HK-2 (cell line): Measurements from ENCODE around the gene FAM89B.

ENCODE experiments used
- DNase-seq: peaks from one replicate; pipeline ENCODE4 v3.0.0-alpha.2; 2018; ENCODE audit not compliant: unreplicated experiment

Gene FAM89B

GRCh38 chr11:65588199-65589054 lies 16.1 kb downstream of the FAM89B start:
- DNase-seq, result no peak

DNA sequence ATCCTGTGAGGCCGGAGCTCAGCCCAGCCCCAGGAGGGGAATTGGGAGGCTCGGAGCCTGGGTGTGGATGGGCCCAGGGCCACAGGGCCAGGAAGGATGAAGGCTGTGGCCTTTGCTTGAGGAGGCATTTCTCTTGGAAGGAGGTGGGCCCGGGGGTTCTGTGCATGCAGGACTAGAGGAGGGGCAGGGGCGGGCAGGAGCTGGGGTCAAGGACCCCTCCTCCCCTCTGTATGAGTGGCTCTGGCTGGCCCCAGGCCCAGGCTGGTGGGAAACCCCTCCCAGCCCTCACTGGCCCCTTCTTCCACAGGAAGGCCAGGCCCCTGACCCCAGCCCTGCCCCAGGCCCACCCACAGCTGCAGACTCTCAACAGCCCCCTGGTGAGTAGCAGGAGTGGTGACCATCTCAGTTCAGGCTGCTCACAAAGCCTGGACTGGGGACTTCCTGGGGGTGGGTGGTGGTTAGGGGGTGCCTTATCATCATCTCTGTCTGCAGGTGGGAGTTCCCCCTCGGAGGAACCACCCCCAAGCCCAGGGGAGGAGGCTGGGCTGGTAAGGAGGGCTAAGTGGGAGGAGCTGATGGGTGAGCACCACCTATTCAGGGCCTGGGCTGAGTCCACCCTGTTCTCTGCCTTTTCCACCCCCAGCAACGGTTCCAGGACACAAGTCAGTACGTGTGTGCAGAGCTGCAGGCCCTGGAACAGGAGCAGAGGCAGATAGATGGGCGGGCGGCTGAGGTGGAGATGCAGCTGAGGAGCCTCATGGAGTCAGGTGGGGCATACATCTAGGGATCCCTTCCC lies 17.3 kb downstream of the FAM89B start:
- no peak for DNase-seq

- DNase-seq, result no peak
Measured at GRCh38 chr11:65590240-65590738, 18.0 kb downstream of the FAM89B start.

DNA sequence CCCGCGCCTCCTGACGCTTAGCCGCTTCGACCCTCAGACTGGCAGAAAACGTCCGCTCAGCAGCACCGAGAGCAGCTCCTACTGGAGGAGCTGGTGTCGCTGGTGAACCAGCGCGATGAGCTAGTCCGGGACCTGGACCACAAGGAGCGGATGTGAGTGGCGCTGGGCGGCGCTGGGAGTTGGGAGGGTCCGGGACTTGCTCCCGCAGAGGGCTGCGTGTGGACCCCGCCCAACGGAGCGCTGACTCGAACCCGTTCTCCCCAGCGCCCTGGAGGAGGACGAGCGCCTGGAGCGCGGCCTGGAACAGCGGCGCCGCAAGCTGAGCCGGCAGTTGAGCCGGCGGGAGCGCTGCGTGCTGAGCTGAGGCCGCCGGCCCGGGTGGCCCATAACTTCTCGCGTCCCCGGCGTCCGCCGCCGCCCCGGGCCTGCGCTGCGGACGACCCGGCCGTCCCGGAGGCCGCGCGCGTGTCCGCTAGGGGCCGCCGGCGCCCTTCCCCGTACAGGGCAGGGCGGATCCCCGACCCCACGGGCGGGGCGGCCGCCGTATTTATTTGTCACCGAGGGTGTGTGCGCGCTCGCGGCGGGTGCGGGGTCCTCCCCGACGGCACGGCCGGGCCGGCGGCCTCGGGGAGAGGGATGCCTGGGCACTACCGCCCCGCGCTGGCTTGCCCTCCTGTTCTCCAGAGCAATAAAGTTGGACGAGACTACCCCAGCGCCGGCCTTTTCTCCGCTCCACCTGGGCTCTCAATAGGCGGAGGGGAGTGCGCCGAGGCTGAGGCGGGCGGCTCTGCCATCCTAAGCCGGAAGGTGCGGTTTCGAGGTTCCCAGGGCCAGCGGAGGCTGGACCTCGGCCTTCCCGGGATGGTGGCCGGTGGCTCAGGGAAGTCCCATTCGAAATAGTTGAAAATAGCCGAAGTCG lies 19.9 kb downstream of the FAM89B start:
- no peak for DNase-seq

- DNase-seq, result no peak
Measured at GRCh38 chr11:65592858-65593517, 20.6 kb downstream of the FAM89B start.

GRCh38 chr11:65593518-65594414 lies 21.4 kb downstream of the FAM89B start:
- DNase-seq, result no peak

GRCh38 chr11:65595131-65595530 lies 22.8 kb downstream of the FAM89B start:
- no peak for DNase-seq

DNA sequence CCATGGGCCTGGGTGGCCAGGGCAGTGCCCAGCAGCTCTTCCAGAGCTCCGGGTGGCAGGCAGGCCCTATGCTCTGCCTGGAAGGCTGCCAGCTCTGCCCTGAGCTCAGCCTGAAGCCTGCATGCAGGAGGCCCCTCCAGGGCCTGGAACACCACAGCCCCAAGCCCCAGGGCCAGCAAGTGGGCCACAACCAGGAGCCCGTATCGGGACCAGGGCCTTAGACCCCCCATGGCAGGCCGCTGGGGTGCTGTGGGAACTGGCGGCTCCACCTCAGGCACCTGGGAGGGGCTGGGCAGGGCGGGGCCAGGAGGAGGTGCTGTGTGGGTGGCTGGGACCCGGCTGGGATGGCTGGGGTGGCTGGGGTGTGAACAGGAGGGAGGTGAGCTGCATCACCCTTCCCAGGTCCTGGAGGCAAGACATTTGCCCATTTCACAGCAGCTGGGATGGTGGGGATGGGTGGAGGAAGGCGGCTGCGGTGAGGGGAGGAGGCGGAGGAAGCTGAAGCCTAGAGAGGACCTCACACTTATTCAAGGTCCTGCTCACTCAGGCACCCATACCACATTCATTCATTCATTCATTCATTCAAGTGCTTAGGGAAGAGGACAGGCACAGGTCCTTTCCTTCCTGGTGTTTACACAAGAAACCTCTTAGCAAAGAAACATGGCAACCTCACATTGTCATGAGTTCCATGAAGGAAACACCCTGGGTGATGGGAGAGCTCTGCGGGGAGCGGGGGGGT lies 23.4 kb downstream of the FAM89B start, which contains the start of gene KCNK7:
Gene KCNK7 (minus strand): TSS at position 258 of the 739 bp plus-strand sequence. CDS start 28 bp downstream, at position 230.
- DNase-seq, result no peak

DNA sequence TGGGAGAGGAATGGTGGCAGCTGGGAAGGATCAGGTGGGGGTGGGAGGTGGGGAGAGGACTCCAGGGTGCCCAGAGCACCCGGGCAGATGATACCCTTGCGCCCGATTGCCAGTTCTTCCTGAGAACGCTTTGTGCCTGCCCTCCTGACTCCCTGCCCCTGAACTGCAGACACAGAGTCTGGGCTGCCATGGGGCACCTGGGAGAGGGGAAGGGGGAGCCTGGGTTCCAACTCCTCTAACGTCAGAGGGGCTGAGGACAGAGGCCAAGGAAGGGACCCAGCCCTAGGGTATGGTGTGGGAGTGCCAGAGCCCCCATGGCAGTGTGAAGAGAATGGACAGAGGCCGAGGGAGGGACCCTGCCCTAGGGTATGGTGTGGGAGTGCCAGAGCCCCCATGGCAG lies 24.2 kb downstream of the FAM89B start:
- no peak for DNase-seq

- DNase-seq, result no peak
Measured at GRCh38 chr11:65598258-65598699, 25.9 kb downstream of the FAM89B start.

- DNase-seq, result no peak
Measured at GRCh38 chr11:65599216-65599954, 27.0 kb downstream of the FAM89B start.

GRCh38 chr11:65599955-65600246 lies 27.6 kb downstream of the FAM89B start:
- no peak for DNase-seq

DNA sequence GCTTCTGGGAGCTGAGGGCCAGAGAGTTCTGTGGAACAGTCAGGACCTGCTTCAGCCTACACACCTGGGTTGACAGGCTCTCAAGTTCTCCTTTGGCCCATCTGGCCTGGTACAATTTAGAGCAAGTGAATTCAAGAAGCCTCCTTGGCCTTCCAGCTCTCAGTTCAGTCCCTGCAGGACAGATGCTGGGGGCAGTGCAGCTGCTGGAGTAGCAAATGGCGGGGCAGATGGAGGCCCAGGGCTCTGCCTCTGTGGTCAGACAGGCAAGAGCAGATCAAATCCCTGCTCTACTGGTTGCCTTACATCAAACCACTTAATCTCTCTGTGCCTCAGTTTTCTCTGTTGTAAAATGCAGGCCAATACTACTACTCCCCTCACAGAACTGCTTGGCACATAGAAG lies 31.9 kb downstream of the FAM89B start:
- no peak for DNase-seq

GRCh38 chr11:65606876-65607613 lies 34.7 kb downstream of the FAM89B start:
- no peak for DNase-seq

DNA sequence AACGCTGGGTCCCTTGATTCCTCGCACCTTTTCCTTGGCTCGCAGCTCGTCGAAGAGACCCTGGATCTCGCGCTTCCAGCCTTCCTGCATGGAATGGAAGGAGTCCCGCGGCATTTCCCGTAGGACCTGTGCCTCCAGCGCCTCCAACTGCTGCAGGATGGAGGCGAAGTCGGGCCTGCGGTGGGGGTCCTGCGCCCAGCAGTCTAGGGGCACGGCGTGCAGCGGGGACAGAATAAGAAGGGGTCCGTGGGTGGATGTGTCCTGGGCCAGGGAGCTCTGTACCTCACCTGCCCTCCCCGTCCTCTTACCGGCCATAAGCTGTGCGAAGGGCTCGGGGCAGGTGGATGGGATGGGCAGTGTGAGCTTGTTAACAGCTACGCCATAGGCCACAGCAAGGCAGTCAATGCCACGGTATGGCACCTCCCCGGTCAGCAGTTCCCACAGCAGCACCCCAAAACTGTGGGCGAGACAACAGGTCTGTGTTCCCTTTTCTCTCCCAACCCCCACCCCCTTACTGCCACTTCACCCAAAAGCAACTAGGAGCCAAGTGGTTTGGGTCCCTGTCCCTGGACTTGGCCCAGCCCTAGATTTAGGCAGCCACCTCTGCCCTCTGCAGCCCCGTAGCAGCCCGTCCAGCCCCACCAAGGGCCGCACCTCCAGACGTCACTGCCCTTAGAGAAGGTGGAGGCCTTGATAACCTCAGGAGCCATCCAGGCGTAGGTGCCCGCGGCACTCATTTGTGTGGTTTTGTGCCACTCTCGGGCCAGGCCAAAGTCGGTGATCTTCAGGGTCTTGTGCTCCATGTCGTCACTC lies 35.5 kb downstream of the FAM89B start:
- DNase-seq, result no peak

- DNase-seq, result no peak
Measured at GRCh38 chr11:65609229-65609628, 36.9 kb downstream of the FAM89B start.

DNA sequence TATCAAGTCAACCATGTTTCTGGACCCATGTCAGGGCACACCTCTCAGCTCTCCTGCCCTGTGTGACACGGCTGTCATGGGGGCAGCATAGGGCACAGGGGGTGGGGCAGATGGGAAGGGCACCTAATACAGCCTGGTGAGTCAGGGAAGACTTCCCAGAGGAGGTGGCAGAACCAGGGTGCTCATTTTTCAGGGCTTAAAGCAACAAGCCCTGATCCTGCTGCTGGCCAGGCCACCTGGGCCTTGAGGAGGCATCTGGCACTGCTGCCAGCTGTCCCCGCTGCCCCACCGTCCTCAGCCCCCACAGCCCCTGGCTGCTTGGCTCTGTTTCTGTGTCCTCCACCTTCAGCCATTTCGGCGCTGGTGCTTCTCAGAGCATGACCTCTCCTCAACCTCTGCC lies 37.3 kb downstream of the FAM89B start:
- DNase-seq, result no peak
